Coronary artery (tissue), 2 donors: ENCODE data around the gene NT5DC4.

Experiments used
- DNase-seq: peaks from one replicate; pipeline ENCODE4 v3.0.0-alpha.2; 2017; ENCODE audit warnings: low spot score
- H3K27ac ChIP-seq, 2 donors: fragments of 200-600 bp; sonication (generic); one replicate each; pipeline ENCODE4 v1.5.1; 2016 to 2019
- H3K4me3 ChIP-seq: fragments of 200-600 bp; sonication (generic); 2 replicates; pipeline ENCODE4 v1.5.1; 2016; ENCODE audit warnings: mild to moderate bottlenecking, moderate library complexity
- TF ChIP-seq, protein P1 (sequence below): fragments of 200-600 bp; sonication (generic); IDR thresholded peaks from one replicate; pipeline ENCODE4 v1.5.1; 2019; ENCODE audit warnings: antibody characterized with exemption

NT5DC4 gene

DNA sequence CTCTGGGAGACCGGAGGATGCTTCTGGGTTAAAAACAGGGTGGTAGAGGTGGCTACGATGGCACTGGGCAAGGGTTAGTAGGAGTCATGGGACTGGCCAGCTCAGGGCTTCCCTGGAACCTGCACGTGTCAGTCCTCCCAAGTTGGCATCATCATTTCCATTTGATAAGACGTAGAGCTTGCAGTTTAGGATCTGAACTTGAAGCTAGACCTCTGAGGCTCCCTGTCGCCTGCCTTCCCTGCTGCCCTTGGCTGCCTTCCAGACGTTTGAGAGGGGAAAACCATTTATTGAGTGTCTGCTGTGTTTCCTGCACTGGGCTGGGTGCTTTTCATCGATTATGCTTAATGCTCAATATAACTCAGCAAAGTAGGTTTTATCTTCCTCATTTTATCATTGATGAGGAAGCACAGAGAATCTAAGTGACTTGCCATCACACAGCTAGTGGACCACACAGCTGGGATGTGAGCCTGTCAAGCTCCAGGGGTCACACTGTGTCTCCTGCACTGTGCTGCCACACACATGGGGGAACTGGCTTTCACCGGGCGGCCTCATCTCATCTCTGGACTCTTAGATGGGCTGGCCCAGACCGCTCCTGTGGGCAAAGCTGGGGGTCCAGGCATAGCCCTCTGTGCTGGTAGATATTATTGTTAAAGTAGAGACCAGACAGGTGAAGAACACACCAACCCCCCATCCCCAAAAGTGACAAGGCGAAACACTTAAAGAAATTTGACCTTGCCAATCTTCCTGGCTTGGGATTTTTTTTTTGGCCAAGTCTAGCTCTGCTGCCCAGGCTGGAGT lies 7.8 kb downstream of the NT5DC4 start:
- peak; percentile 60 for DNase-seq
- H3K27ac ChIP-seq = no peak overlapping the region
- TF ChIP-seq, protein P1, sequence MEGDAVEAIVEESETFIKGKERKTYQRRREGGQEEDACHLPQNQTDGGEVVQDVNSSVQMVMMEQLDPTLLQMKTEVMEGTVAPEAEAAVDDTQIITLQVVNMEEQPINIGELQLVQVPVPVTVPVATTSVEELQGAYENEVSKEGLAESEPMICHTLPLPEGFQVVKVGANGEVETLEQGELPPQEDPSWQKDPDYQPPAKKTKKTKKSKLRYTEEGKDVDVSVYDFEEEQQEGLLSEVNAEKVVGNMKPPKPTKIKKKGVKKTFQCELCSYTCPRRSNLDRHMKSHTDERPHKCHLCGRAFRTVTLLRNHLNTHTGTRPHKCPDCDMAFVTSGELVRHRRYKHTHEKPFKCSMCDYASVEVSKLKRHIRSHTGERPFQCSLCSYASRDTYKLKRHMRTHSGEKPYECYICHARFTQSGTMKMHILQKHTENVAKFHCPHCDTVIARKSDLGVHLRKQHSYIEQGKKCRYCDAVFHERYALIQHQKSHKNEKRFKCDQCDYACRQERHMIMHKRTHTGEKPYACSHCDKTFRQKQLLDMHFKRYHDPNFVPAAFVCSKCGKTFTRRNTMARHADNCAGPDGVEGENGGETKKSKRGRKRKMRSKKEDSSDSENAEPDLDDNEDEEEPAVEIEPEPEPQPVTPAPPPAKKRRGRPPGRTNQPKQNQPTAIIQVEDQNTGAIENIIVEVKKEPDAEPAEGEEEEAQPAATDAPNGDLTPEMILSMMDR = no peak
- H3K4me3 ChIP-seq = no peak overlapping the region

DNA sequence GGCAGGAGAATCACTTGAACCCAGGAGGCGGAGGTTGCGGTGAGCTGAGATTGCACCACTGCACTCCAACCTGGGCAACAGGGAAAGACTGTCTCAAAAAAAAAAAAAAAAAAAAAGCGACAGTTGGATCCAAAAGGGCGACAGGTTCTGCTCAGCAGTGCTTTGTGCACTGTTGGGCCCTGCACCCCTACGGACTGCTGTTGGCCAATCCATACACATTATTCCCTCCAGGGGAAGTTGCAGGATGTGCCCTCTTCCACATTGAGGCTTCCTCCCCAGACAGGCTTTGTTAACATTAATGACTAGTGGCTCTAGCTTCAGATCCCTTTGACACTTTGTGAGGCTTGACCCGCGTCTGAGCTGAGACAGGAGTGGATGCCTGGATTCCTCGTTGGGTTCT lies 9.4 kb downstream of the NT5DC4 start:
- Histone ChIP-seq H3K27ac (no peak overlapping the region), H3K4me3 (no peak overlapping the region)
- TF ChIP-seq, protein P1 = no peak
- DNase-seq = no peak

DNA sequence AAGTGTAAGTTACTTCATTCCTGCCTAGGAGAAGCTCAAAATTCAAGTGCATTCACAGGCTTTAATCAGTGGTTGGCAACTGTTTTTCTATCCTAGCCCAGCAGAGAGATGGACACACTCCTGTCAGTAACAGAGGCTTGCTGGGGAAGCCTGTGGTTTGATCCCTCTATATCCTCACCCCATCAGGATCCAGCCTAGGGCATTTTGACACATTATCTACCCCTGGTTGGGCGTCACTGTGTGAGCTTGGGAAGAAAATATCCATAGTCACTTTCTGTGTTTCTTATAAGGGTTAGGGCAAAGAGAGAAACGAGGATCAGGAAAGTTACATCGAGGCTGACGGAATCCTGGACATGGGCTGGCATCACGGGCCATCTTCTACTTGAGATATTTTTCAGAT lies 10.0 kb downstream of the NT5DC4 start:
- TF ChIP-seq, protein P1 = no peak
- Histone ChIP-seq H3K4me3 (no peak overlapping the region), H3K27ac (no peak overlapping the region)
- DNase-seq = no peak

DNA sequence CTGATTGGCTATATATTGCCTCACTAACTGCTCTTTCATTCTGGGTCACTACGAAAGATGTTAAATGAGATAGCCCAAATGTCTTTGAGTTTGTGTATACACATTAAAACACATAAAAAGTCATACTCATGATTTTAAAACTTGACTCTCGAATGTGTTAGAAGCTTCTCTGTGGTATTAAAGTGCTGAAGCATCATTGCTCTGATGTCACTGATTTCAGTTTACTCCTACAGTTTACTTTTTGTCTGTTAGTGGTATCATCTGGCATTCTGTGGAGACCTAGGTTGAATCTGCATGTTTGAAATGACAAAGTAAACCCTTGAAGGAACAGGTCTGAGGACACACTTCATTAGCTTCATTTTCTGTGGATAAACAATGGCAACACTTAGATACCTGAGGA lies 10.7 kb downstream of the NT5DC4 start:
- TF ChIP-seq, protein P1 = no peak
- Histone ChIP-seq H3K27ac (no peak overlapping the region), H3K4me3 (no peak overlapping the region)
- DNase-seq = no peak

DNA sequence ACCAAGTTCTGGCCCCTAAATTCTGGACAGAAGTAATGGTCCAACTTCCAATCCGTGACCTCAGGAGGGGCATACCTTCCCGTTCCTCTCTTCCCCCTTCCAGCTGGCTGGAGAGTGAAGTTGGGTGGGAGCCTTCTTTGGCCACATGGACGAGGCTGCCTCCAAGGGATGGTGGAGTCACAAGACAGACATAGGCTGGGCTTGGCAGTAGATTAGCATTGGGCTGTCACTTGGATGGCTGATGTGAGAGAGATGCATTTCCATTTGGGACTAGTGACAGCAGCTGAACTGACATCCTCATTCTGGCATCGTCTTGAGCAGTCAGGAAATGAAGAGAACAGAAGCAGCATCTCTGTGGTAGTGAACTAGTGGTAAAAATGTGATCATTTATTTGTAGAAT lies 12.6 kb downstream of the NT5DC4 start:
- no peak overlapping the region for H3K27ac ChIP-seq
- no peak overlapping the region for H3K4me3 ChIP-seq
- TF ChIP-seq, protein P1 = no peak
- DNase-seq = no peak

DNA sequence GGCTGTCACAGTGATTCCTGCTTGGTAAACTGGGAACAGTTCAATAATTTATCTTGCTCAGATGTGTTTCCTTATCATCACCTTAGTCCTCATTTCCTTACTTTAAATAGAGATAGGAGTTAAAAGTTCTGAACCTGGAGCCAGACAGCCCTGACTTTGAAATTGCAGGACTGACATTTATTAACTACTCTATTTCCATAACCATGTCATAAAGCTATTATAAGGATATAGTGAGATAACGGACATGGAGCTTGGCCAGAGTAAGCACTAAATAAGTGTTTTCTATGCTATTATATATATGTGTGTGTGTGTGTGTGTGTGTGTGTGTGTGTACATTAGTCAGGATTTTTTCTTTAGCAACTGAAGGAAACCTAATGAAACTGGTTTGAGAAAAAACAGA lies 13.1 kb downstream of the NT5DC4 start:
- Histone ChIP-seq H3K4me3 (no peak overlapping the region), H3K27ac (no peak overlapping the region)
- TF ChIP-seq, protein P1 = no peak
- DNase-seq = no peak

DNA sequence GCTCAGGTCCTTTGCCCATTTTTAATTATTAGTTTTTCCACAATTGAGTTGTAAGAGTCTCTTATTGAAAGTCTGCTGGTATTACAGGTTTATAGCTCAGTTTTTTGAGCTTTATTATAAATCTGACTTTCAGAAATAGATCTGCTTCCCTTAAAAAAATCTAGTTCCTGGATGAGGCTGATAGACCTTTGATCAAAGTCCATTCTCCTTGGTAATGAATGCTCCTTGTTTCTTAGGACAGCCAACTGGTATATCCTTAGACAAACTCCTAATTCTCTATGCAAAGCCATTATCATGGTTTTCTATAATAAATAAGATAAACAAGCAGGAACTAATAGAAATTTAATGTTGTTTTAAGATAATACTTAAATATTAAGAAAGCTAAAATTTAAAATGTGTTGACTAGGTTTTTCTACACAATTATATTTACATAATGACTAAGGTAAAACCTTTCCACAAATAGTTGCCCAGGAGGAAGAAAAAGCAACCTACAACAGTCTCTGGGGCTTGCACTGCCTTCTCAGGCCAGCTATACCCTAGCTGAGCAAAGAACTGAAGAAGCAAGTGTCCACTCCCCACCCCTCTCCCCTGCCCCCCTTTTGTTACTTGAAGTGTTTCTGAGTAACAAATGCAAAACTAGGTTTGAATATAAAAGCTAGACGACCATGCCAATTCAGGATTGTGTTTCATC lies 16.9 kb downstream of the NT5DC4 start:
- H3K4me3 ChIP-seq = no peak overlapping the region
- TF ChIP-seq, protein P1 = no peak

More for the DNA sequence above, 16.9 kb downstream of the NT5DC4 start:
- DNase-seq = no peak
- H3K27ac ChIP-seq = no peak overlapping the region
